ENCODE data around the gene PPFIA4.

- TF ChIP-seq, protein P1, sequence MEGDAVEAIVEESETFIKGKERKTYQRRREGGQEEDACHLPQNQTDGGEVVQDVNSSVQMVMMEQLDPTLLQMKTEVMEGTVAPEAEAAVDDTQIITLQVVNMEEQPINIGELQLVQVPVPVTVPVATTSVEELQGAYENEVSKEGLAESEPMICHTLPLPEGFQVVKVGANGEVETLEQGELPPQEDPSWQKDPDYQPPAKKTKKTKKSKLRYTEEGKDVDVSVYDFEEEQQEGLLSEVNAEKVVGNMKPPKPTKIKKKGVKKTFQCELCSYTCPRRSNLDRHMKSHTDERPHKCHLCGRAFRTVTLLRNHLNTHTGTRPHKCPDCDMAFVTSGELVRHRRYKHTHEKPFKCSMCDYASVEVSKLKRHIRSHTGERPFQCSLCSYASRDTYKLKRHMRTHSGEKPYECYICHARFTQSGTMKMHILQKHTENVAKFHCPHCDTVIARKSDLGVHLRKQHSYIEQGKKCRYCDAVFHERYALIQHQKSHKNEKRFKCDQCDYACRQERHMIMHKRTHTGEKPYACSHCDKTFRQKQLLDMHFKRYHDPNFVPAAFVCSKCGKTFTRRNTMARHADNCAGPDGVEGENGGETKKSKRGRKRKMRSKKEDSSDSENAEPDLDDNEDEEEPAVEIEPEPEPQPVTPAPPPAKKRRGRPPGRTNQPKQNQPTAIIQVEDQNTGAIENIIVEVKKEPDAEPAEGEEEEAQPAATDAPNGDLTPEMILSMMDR (conservative IDR thresholded peaks at IDR 0.05; ENCODE audit: low read depth, low read length) = no peak
- no peak for TF ChIP-seq BHLHE40 (IDR thresholded peaks at IDR 0.05; ENCODE audit: low read depth, low read length)
- TF ChIP-seq, protein P2, sequence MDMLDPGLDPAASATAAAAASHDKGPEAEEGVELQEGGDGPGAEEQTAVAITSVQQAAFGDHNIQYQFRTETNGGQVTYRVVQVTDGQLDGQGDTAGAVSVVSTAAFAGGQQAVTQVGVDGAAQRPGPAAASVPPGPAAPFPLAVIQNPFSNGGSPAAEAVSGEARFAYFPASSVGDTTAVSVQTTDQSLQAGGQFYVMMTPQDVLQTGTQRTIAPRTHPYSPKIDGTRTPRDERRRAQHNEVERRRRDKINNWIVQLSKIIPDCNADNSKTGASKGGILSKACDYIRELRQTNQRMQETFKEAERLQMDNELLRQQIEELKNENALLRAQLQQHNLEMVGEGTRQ (IDR thresholded peaks at IDR 0.05; ENCODE audit: low read depth, low read length) = no peak
- TF ChIP-seq, protein P3, sequence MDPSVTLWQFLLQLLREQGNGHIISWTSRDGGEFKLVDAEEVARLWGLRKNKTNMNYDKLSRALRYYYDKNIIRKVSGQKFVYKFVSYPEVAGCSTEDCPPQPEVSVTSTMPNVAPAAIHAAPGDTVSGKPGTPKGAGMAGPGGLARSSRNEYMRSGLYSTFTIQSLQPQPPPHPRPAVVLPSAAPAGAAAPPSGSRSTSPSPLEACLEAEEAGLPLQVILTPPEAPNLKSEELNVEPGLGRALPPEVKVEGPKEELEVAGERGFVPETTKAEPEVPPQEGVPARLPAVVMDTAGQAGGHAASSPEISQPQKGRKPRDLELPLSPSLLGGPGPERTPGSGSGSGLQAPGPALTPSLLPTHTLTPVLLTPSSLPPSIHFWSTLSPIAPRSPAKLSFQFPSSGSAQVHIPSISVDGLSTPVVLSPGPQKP (IDR thresholded peaks at IDR 0.05; ENCODE audit: borderline replicate concordance, low read depth, low read length) = no peak
Observed at GRCh38 chr1:203099805-203100515, 73.7 kb downstream of the PPFIA4 start.
